MM.1S (cell line): ENCODE results near the gene VANGL2.
"Not testable (repeated sequence)": the region's sequence is repeated elsewhere in the genome, so short reads cannot be mapped to it uniquely, and the experiment has no call there.

Experiments
- DNase-seq: peaks from one replicate; pipeline ENCODE4 v3.0.0-alpha.2; 2015
- H2AFZ ChIP-seq: fragments of 300-600 bp; sonication (generic); 2 replicates; pipeline ENCODE4 v1.6.0; 2016; ENCODE audit warnings: antibody characterized with exemption, low read length
- H3F3A ChIP-seq: fragments of 300-600 bp; sonication (generic); 2 replicates; pipeline ENCODE4 v1.6.1; 2016; ENCODE audit warnings: mild to moderate bottlenecking, antibody characterized with exemption, low read length, moderate library complexity, mixed read lengths; ENCODE audit not compliant: insufficient read depth
- H3K27ac ChIP-seq: fragments of 300-600 bp; sonication (generic); 2 replicates; pipeline ENCODE4 v1.5.1; 2016; ENCODE audit warnings: mild to moderate bottlenecking, low read length
- H3K27me3 ChIP-seq: fragments of 300-600 bp; sonication (generic); replicated peaks from 2 replicates; pipeline ENCODE4 v1.6.0; 2016; ENCODE audit warnings: low read length; ENCODE audit not compliant: insufficient read depth
- H3K36me3 ChIP-seq: fragments of 300-600 bp; sonication (generic); replicated peaks from 2 replicates; pipeline ENCODE4 v1.6.1; 2016; ENCODE audit warnings: mild to moderate bottlenecking, low read length, mixed read lengths; ENCODE audit not compliant: insufficient read depth
- H3K4me1 ChIP-seq: fragments of 300-600 bp; sonication (generic); 2 replicates; pipeline ENCODE4 v1.6.1; 2016; ENCODE audit warnings: low read length, mixed read lengths
- H3K4me2 ChIP-seq: fragments of 300-600 bp; sonication (generic); 2 replicates; pipeline ENCODE4 v1.6.0; 2016; ENCODE audit warnings: low read depth, low read length
- H3K4me3 ChIP-seq: fragments of 300-600 bp; sonication (generic); 2 replicates; pipeline ENCODE4 v1.5.1; 2016; ENCODE audit warnings: low read length, mixed read lengths
- H3K79me2 ChIP-seq: fragments of 300-600 bp; sonication (generic); 2 replicates; pipeline ENCODE4 v1.6.1; 2016; ENCODE audit warnings: mixed run types, low read length, mixed read lengths
- H3K9ac ChIP-seq: fragments of 300-600 bp; sonication (generic); 2 replicates; pipeline ENCODE4 v1.6.1; 2016; ENCODE audit warnings: low read length, mixed read lengths
- H3K9me2 ChIP-seq: fragments of 300-600 bp; sonication (generic); replicated peaks from 2 replicates; pipeline ENCODE4 v1.6.1; 2016; ENCODE audit warnings: mild to moderate bottlenecking, low read length, mixed read lengths; ENCODE audit not compliant: insufficient read depth
- H3K9me3 ChIP-seq: fragments of 300-600 bp; sonication (generic); replicated peaks from 2 replicates; pipeline ENCODE4 v1.6.1; 2016; ENCODE audit warnings: mild to moderate bottlenecking, low read length, mixed read lengths; ENCODE audit not compliant: insufficient read depth
- H4K20me1 ChIP-seq: fragments of 300-600 bp; sonication (generic); 2 replicates; pipeline ENCODE4 v1.6.1; 2016; ENCODE audit warnings: mild to moderate bottlenecking, low read length, moderate library complexity, mixed read lengths; ENCODE audit not compliant: insufficient read depth
- CTCF ChIP-seq: fragments of 300-600 bp; sonication (generic); IDR thresholded peaks from 2 replicates; pipeline ENCODE4 v1.5.1; 2016; ENCODE audit warnings: antibody characterized with exemption, low read length, mixed read lengths
- EZH2 ChIP-seq: fragments of 300-600 bp; sonication (generic); optimal IDR thresholded peaks from 2 replicates; pipeline ENCODE3; 2017; ENCODE audit warnings: low read depth, mild to moderate bottlenecking, antibody characterized with exemption, low read length, mixed read lengths
- EZH2phosphoT487 ChIP-seq: fragments of 300-600 bp; sonication (generic); IDR thresholded peaks from 2 replicates; pipeline ENCODE4 v1.6.1; 2018; ENCODE audit warnings: antibody characterized with exemption, low read length

Gene VANGL2

GRCh38 chr1:160377585-160378206 lies 22.7 kb upstream of the VANGL2 start:
- Histone ChIP-seq H3K9ac (no peak overlapping the region), H3K27ac (no peak overlapping the region), H3K4me3 (no peak overlapping the region), H3K27me3 (no peaks in the 10 kb centered on the region), H3K79me2 (no peaks in the 10 kb centered on the region), H4K20me1 (no peaks in the 10 kb centered on the region), H3K4me1 (peaks cover 4% of the 10 kb centered on the region; the same call in 1 of the 2 replicates), H2AFZ (no peak overlapping the region), H3F3A (no peaks in the 10 kb centered on the region), H3K9me2 (no peaks in the 10 kb centered on the region), H3K4me2 (no peak overlapping the region), H3K9me3 (no peaks in the 10 kb centered on the region), H3K36me3 (no peaks in the 10 kb centered on the region)
- no peak for DNase-seq
- no peak for TF ChIP-seq CTCF
- no peak for TF ChIP-seq EZH2
- TF ChIP-seq EZH2phosphoT487: no peak

- H3K9me3 ChIP-seq, H3F3A ChIP-seq, H4K20me1 ChIP-seq, H3K4me1 ChIP-seq, H3K27me3 ChIP-seq, H3K9me2 ChIP-seq, H3K4me2 ChIP-seq, H3K27ac ChIP-seq, H3K9ac ChIP-seq, H3K36me3 ChIP-seq, H3K79me2 ChIP-seq, H2AFZ ChIP-seq, DNase-seq, H3K4me3 ChIP-seq: not testable (repeated sequence)
These were observed 15.6 kb upstream of the VANGL2 start for GRCh38 chr1:160384812-160385211.

- DNase-seq, H3K27ac ChIP-seq, H3K9me3 ChIP-seq, H3F3A ChIP-seq, H3K9ac ChIP-seq, H3K4me1 ChIP-seq, H3K79me2 ChIP-seq, H3K27me3 ChIP-seq, H3K4me2 ChIP-seq, H2AFZ ChIP-seq, H4K20me1 ChIP-seq, H3K9me2 ChIP-seq, H3K4me3 ChIP-seq, H3K36me3 ChIP-seq: not testable (repeated sequence)
These were observed 12.0 kb upstream of the VANGL2 start for GRCh38 chr1:160388406-160388805.

- Histone ChIP-seq H3K4me3 (no peak overlapping the region), H3K27me3 (no peaks in the 10 kb centered on the region), H3K9me2 (no peaks in the 10 kb centered on the region), H3K4me1 (no peaks in the 10 kb centered on the region), H3K9ac (no peak overlapping the region), H3K27ac (no peak overlapping the region), H4K20me1 (no peaks in the 10 kb centered on the region), H3K4me2 (no peak overlapping the region), H3K36me3 (no peaks in the 10 kb centered on the region), H3K9me3 (no peaks in the 10 kb centered on the region), H3K79me2 (no peaks in the 10 kb centered on the region), H3F3A (no peaks in the 10 kb centered on the region), H2AFZ (no peak overlapping the region)
- no peak for DNase-seq
- TF ChIP-seq EZH2phosphoT487 (no peak), EZH2 (no peak), CTCF (no peak)
These were observed 5.7 kb upstream of the VANGL2 start for GRCh38 chr1:160394673-160395072.
